A549 (cell line): Measurements from ENCODE around the gene NAP1L1. TPM values are rescaled to one million over a fixed set of nuclear protein-coding genes. Genes with fewer than 3 reads are reported as not detected.

ENCODE experiments used
- ATAC-seq, 2 experiments: fragments of 200-7000 bp in 1 of 2; fragments of >200 bp in 1 of 2; cut with Nextera tagmentation in 1 of 2; cut with Tn5 transposase in 1 of 2; 3 replicates each; pipeline versions ENCODE4 v1.8.0 to v1.9.1; 2018 to 2020; ENCODE audit warnings: mild to moderate bottlenecking in 1 of 2, moderate library complexity in 1 of 2
- CTCF ChIA-PET: fragments of 300-600 bp; sonication (Branson Sonifier 250); formaldehyde crosslinking; extraction: SDS; loops from one replicate; lab custom pipeline; 2021; ENCODE audit warnings: antibody characterized with exemption, inconsistent platforms; lab: Yijun Ruan, JAX
- POLR2A ChIA-PET: fragments of 350-600 bp; formaldehyde crosslinking; extraction: SDS; loops from one replicate; lab custom pipeline; 2021; ENCODE audit warnings: antibody characterized with exemption, inconsistent platforms; lab: Yijun Ruan, JAX
- DNase-seq, 2 experiments: peaks; one replicate each; pipeline versions ENCODE4 v3.0.0 to v3.0.0-alpha.2; 2011 to 2016; ENCODE audit warnings: low read depth in 1 of 2, low spot score in 1 of 2
- FAIRE-seq: peaks from 2 replicates; lab custom pipeline; 2011; peaks lifted over from hg19 to GRCh38; lab: Jason Lieb, UNC
- H3K27ac ChIP-seq, 2 experiments: fragments of >200 bp; sonication (Bioruptor Twin); formaldehyde crosslinking; 3 replicates each; pipeline ENCODE4 v1.5.1; 2016 to 2017
- H3K4me1 ChIP-seq: fragments of >200 bp; sonication (Bioruptor Twin); formaldehyde crosslinking; 3 replicates; pipeline ENCODE4 v1.6.1; 2016
- H3K4me2 ChIP-seq: fragments of >200 bp; sonication (Bioruptor Twin); formaldehyde crosslinking; 3 replicates; pipeline ENCODE4 v1.6.1; 2016
- H3K4me3 ChIP-seq: fragments of >200 bp; sonication (Bioruptor Twin); formaldehyde crosslinking; 3 replicates; pipeline ENCODE4 v1.5.1; 2016
- H3K9me3 ChIP-seq: fragments of >200 bp; sonication (Bioruptor Twin); formaldehyde crosslinking; 3 replicates; pipeline ENCODE4 v1.6.1; 2016
- ATOH8 ChIP-seq: fragments of 250-450 bp; sonication (Bioruptor Pico); IDR thresholded peaks from 2 replicates; pipeline ENCODE4 v1.5.0; 2020; ENCODE audit warnings: low read depth, mild to moderate bottlenecking, moderate library complexity
- BCL3 ChIP-seq: fragments of >200 bp; sonication (Bioruptor Twin); formaldehyde crosslinking; IDR thresholded peaks from 3 replicates; pipeline ENCODE4 v1.6.1; 2016
- CBX2 ChIP-seq: fragments of 200-600 bp; sonication (generic); IDR thresholded peaks from 2 replicates; pipeline ENCODE4 v1.6.1; 2016; ENCODE audit warnings: low read depth, mild to moderate bottlenecking, borderline replicate concordance
- EHF ChIP-seq: fragments of 250-450 bp; sonication (Bioruptor Pico); IDR thresholded peaks from 2 replicates; pipeline ENCODE4 v1.5.0; 2020; ENCODE audit warnings: mild to moderate bottlenecking
- EHMT2 ChIP-seq: fragments of 200-600 bp; sonication (generic); IDR thresholded peaks from 2 replicates; pipeline ENCODE4 v1.6.1; 2016; ENCODE audit warnings: antibody characterized with exemption, low read depth, mild to moderate bottlenecking, moderate library complexity
- EP300 ChIP-seq, 2 experiments: fragments of >200 bp; sonication (Bioruptor Twin); formaldehyde crosslinking; IDR thresholded peaks; 2 replicates in 1 of 2; 3 replicates in 1 of 2; pipeline ENCODE4 v1.6.1; 2016 to 2017
- ESRRA ChIP-seq: fragments of 150-350 bp; IDR thresholded peaks from 2 replicates; pipeline ENCODE4 v1.6.1; 2014; ENCODE audit warnings: mild to moderate bottlenecking, low read length, borderline replicate concordance
- FOSB ChIP-seq: fragments of 250-450 bp; sonication (Bioruptor Pico); IDR thresholded peaks from 2 replicates; pipeline ENCODE4 v1.5.0; 2020; ENCODE audit warnings: mild to moderate bottlenecking, moderate library complexity
- FOSL2 ChIP-seq, 2 experiments: fragments of 450-650 bp in 1 of 2; fragments of >200 bp in 1 of 2; sonication (Bioruptor Twin) in 1 of 2; formaldehyde crosslinking; IDR thresholded peaks; 2 replicates each; pipeline versions ENCODE4 v1.5.0 to v1.6.1; 2016 to 2020; ENCODE audit warnings: mild to moderate bottlenecking in 1 of 2, moderate library complexity in 1 of 2
- GATA3 ChIP-seq: IDR thresholded peaks from 2 replicates; pipeline ENCODE4 v1.6.1; 2012; ENCODE audit warnings: borderline replicate concordance
- HES2 ChIP-seq: fragments of >200 bp; sonication (Bioruptor Twin); formaldehyde crosslinking; IDR thresholded peaks from 2 replicates; pipeline ENCODE4 v1.6.1; 2016
- HEYL ChIP-seq: fragments of 250-450 bp; sonication (Bioruptor Pico); IDR thresholded peaks from 2 replicates; pipeline ENCODE4 v1.8.0; 2021; ENCODE audit warnings: mild to moderate bottlenecking, moderate library complexity
- HMGXB4 ChIP-seq: fragments of 250-450 bp; sonication (Bioruptor Pico); IDR thresholded peaks from 2 replicates; pipeline ENCODE4 v1.5.0; 2021; ENCODE audit warnings: mild to moderate bottlenecking, moderate library complexity, borderline replicate concordance
- HOXB13 ChIP-seq: fragments of 250-450 bp; sonication (Bioruptor Pico); IDR thresholded peaks from 2 replicates; pipeline ENCODE4 v1.5.0; 2020; ENCODE audit warnings: low read depth, mild to moderate bottlenecking, moderate library complexity
- HOXB5 ChIP-seq: fragments of 250-450 bp; sonication (Bioruptor Pico); IDR thresholded peaks from 2 replicates; pipeline ENCODE4 v1.5.0; 2020; ENCODE audit warnings: mild to moderate bottlenecking, moderate library complexity
- JUN ChIP-seq, 2 experiments: fragments of >200 bp; sonication (Bioruptor Twin); formaldehyde crosslinking; IDR thresholded peaks; 2 replicates in 1 of 2; 3 replicates in 1 of 2; pipeline ENCODE4 v1.6.1; 2016 to 2017
- KDM1A ChIP-seq: fragments of 200-600 bp; sonication (generic); IDR thresholded peaks from 2 replicates; pipeline ENCODE4 v1.6.1; 2016; ENCODE audit warnings: low read depth, mild to moderate bottlenecking
- MAFK ChIP-seq: fragments of 450-650 bp; IDR thresholded peaks from 2 replicates; pipeline ENCODE4 v1.6.1; 2014; ENCODE audit not compliant: partially characterized antibody
- MAX ChIP-seq: IDR thresholded peaks from 2 replicates; pipeline ENCODE4 v1.6.1; 2012
- MAZ ChIP-seq: fragments of 150-350 bp; IDR thresholded peaks from 2 replicates; pipeline ENCODE4 v1.6.1; 2014; ENCODE audit warnings: antibody characterized with exemption, low read depth, low read length, borderline replicate concordance
- MYC ChIP-seq: IDR thresholded peaks from 2 replicates; pipeline ENCODE4 v1.6.1; 2012; ENCODE audit warnings: mild to moderate bottlenecking, inconsistent platforms, low read length, improper control_type of control experiment, borderline replicate concordance
- NFE2L2 ChIP-seq: fragments of 150-350 bp; conservative IDR thresholded peaks from 2 replicates; pipeline ENCODE4 v1.6.1; 2014; ENCODE audit warnings: low read length
- NPAS2 ChIP-seq: fragments of 250-450 bp; sonication (Bioruptor Pico); IDR thresholded peaks from 2 replicates; pipeline ENCODE4 v1.8.0; 2022; ENCODE audit warnings: mild to moderate bottlenecking, moderate library complexity, borderline replicate concordance
- NR3C1 ChIP-seq: fragments of >200 bp; sonication (Bioruptor Twin); formaldehyde crosslinking; IDR thresholded peaks from 3 replicates; pipeline ENCODE4 v1.6.1; 2017
- POLR2A ChIP-seq: IDR thresholded peaks from 2 replicates; pipeline ENCODE4 v1.6.1; 2012; ENCODE audit warnings: mild to moderate bottlenecking, low read length
- TP53 ChIP-seq: fragments of 250-450 bp; sonication (Bioruptor Pico); IDR thresholded peaks from 2 replicates; pipeline ENCODE4 v1.5.0; 2021; ENCODE audit warnings: mild to moderate bottlenecking, moderate library complexity
- ZNF302 ChIP-seq: fragments of 250-450 bp; sonication (Bioruptor Pico); IDR thresholded peaks from 2 replicates; pipeline ENCODE4 v1.9.0; 2021; ENCODE audit warnings: inconsistent platforms, mild to moderate bottlenecking, moderate library complexity
- WGBS: methylation state at CpG from one replicate; pipeline ENCODE4 v1.1.6; 2017; ENCODE audit errors: missing lambda C conversion rate; 5-methylcytosine and 5-hydroxymethylcytosine counted together
- polyA plus RNA-seq, 4 experiments: library from polyadenylated mRNA; depleted of rRNA in 3 of 4; stranded (reverse); fragments of >200 nt; fragmentation: RNase III in 1 of 4; extraction: RNeasy Plus Mini Kit Qiagen cat#74134 plus additional on column Dnase treatment in 1 of 4; gene quantifications; 2 replicates in 3 of 4; 3 replicates in 1 of 4; pipeline ENCODE4 v1.2.3, GENCODE V29; 2011 to 2017

The NAP1L1 gene
- polyA plus RNA-seq, 2 of the 4 experiments (the other 2 are of a cell fraction) = 709 to 943 TPM

GRCh38 chr12:76003355-76003638 is 81.2 kb downstream of the NAP1L1 start:
- Histone ChIP-seq H3K27ac (peak overlapping the region in 1 of 2 experiments; percentile 6; a peak in 1 of 6 replicates), H3K4me1 (peaks cover 15% of the 10 kb centered on the region), H3K4me2 (no peak overlapping the region), H3K9me3 (peaks cover 10% of the 10 kb centered on the region; the same call in 1 of the 3 replicates), H3K4me3 (no peak overlapping the region)
- FAIRE-seq (no peak), ATAC-seq (no peak), DNase-seq (no peak)
- WGBS = 93% methylated on average over 2 of the region's 2 CpGs
- ChIA-PET POLR2A (no interaction called here), CTCF (interaction anchor here (0.9 to 1.3 kb wide), 3 partner anchors 10 to 477 kb away, joined by 3 read pairs; partner anchors contain the start of gene PHLDA1)
- TF ChIP-seq JUN (IDR thresholded peaks at IDR 0.05) (no peak), MYC (no peak), MAX (no peak), ZNF302 (CRISPR knock-in tag) (no peak), BCL3 (no peak), POLR2A (no peak), FOSB (CRISPR knock-in tag) (no peak), MAFK (no peak), EHMT2 (no peak), ATOH8 (CRISPR knock-in tag) (no peak), NR3C1 (no peak), HMGXB4 (CRISPR knock-in tag) (no peak), ESRRA (no peak), EP300 (IDR thresholded peaks at IDR 0.05) (no peak), HES2 (no peak), NPAS2 (CRISPR knock-in tag) (no peak), MAZ (no peak), HOXB5 (CRISPR knock-in tag) (no peak)

- TF ChIP-seq NFE2L2 (no peak), EHMT2 (no peak), HMGXB4 (CRISPR knock-in tag) (no peak), FOSB (CRISPR knock-in tag) (no peak), FOSL2 (IDR thresholded peaks at IDR 0.05) (no peak), FOSL2 (CRISPR knock-in tag; IDR thresholded peaks at IDR 0.05) (no peak), ZNF302 (CRISPR knock-in tag) (no peak), BCL3 (no peak), NR3C1 (no peak), NPAS2 (CRISPR knock-in tag) (no peak), HOXB13 (CRISPR knock-in tag) (no peak), EHF (no peak), TP53 (CRISPR knock-in tag) (no peak), GATA3 (no peak), CBX2 (no peak), HEYL (CRISPR knock-in tag) (no peak), KDM1A (no peak)
- Histone ChIP-seq H3K4me3 (no peak overlapping the region), H3K9me3 (peaks cover 10% of the 10 kb centered on the region; the same call in 1 of the 3 replicates), H3K4me2 (no peak overlapping the region), H3K4me1 (peaks cover 19% of the 10 kb centered on the region), H3K27ac (peak overlapping the region in 1 of 2 experiments; percentile 6; a peak in 1 of 6 replicates)
- 93% methylated on average over 1 of the region's 1 CpG for WGBS
- ChIA-PET CTCF (interaction anchor here (1.0 to 1.3 kb wide), 3 partner anchors 10 to 476 kb away, joined by 3 read pairs; no protein-coding TSS in a partner anchor), POLR2A (no interaction called here)
- ATAC-seq (no peak), FAIRE-seq (no peak), DNase-seq (no peak)
Measured at GRCh38 chr12:76002598-76003354, 81.7 kb downstream of the NAP1L1 start.
